CD4-positive, alpha-beta T cell treated with Interleukin-17A for 1 hour (primary cell): ENCODE measurements around the gene KLHL30.

Experiments
- DNase-seq: peaks from one replicate; pipeline ENCODE4 v3.0.0-alpha.2; 2020

KLHL30 gene

GRCh38 chr2:238138331-238139195 lies at the start of gene KLHL30:
Gene KLHL30, plus strand, starts transcription at chr2:238138668. Its CDS starts 2,087 bp downstream, at chr2:238140755.
- DNase-seq = no peak

GRCh38 chr2:238090887-238091286 lies 47.6 kb upstream of the KLHL30 start:
- DNase-seq = no peak

GRCh38 chr2:238091436-238092060 lies 46.9 kb upstream of the KLHL30 start:
- DNase-seq = no peak

GRCh38 chr2:238092486-238093035 lies 45.9 kb upstream of the KLHL30 start:
- DNase-seq = no peak

- no peak for DNase-seq
Observed at GRCh38 chr2:238093181-238094140, 45.0 kb upstream of the KLHL30 start.

- DNase-seq = no peak
Observed at GRCh38 chr2:238094438-238095022, 43.9 kb upstream of the KLHL30 start.

GRCh38 chr2:238095143-238095542 lies 43.3 kb upstream of the KLHL30 start:
- no peak for DNase-seq

- DNase-seq = no peak
Observed at GRCh38 chr2:238096311-238097011, 42.0 kb upstream of the KLHL30 start.

GRCh38 chr2:238097201-238097987 lies 41.1 kb upstream of the KLHL30 start:
- DNase-seq = no peak

GRCh38 chr2:238097988-238098871 lies 40.2 kb upstream of the KLHL30 start:
- DNase-seq = peak; percentile 38

- DNase-seq = no peak
Observed at GRCh38 chr2:238098901-238099713, 39.4 kb upstream of the KLHL30 start.

- DNase-seq = no peak
Observed at GRCh38 chr2:238099714-238100048, 38.8 kb upstream of the KLHL30 start.

- no peak for DNase-seq
Observed at GRCh38 chr2:238100049-238100820, 38.2 kb upstream of the KLHL30 start, which contains the start of gene ESPNL. Gene ESPNL, plus strand, starts transcription at chr2:238100340. Its CDS starts 80 bp downstream, at chr2:238100420.

GRCh38 chr2:238100821-238101771 lies 37.4 kb upstream of the KLHL30 start:
- DNase-seq = no peak

GRCh38 chr2:238101891-238102841 lies 36.3 kb upstream of the KLHL30 start:
- no peak for DNase-seq

GRCh38 chr2:238102865-238103264 lies 35.6 kb upstream of the KLHL30 start:
- no peak for DNase-seq
